HepG2 (cell line): ENCODE results near the gene C14orf132. TPM values are rescaled to one million over a fixed set of nuclear protein-coding genes. Genes with fewer than 3 reads are reported as not detected.

Experiments used
- ATAC-seq: fragments of 200-7000 bp; cut with Tn5 transposase; 3 replicates; pipeline ENCODE4 v1.9.1; 2020; ENCODE audit warnings: mild to moderate bottlenecking, moderate library complexity
- BruUV-seq: library from RNA; stranded (reverse); fragments of 400-500 nt; replicated peaks from 2 replicates; lab custom pipeline; 2021; lab: Mats Ljungman, UMichigan
- CTCF ChIA-PET: fragments of 300-600 bp; formaldehyde crosslinking; extraction: SDS; loops from one replicate; lab custom pipeline; 2021; ENCODE audit warnings: low total read pairs, inconsistent platforms, low intra/inter-chr PET ratio; lab: Yijun Ruan, JAX
- POLR2A ChIA-PET: fragments of 350-600 bp; sonication (Branson Sonifier 250); formaldehyde crosslinking; loops from one replicate; lab custom pipeline; 2020; ENCODE audit warnings: antibody characterized with exemption, inconsistent platforms; lab: Yijun Ruan, JAX
- DNase-seq: peaks from one replicate; pipeline ENCODE4 v3.0.0-alpha.2; 2015; ENCODE audit warnings: low spot score
- FAIRE-seq: peaks from 3 replicates; lab custom pipeline; 2011; peaks lifted over from hg19 to GRCh38; lab: Jason Lieb, UNC
- H2AFZ ChIP-seq: one replicate; pipeline ENCODE4 v1.6.1; 2011; ENCODE audit warnings: low read length, inconsistent platforms
- H3K27ac ChIP-seq: fragments of 300-600 bp; 3 replicates; pipeline ENCODE4 v1.8.0; 2011; ENCODE audit warnings: mixed run types, mild to moderate bottlenecking, mixed read lengths, low read length, inconsistent platforms; ENCODE audit not compliant: insufficient read depth; ENCODE audit errors: extremely low read length
- H3K27me3 ChIP-seq, 2 experiments: fragments of 200-600 bp in 1 of 2; 2 replicates in 1 of 2; 3 replicates in 1 of 2; pipeline versions ENCODE4 v1.6.0 to v1.8.0; 2011; ENCODE audit warnings: low read length in 2 of 2, mild to moderate bottlenecking in 2 of 2, moderate library complexity in 2 of 2, inconsistent platforms in 1 of 2; ENCODE audit not compliant: insufficient read depth in 2 of 2, control insufficient read depth in 1 of 2
- H3K36me3 ChIP-seq, 2 experiments: fragments of 200-600 bp in 1 of 2; replicated peaks in 1 of 2; 2 replicates in 1 of 2; 3 replicates in 1 of 2; pipeline versions ENCODE4 v1.5.1 to v1.8.0; 2011; ENCODE audit warnings: low read length in 2 of 2, inconsistent platforms in 1 of 2; ENCODE audit not compliant: insufficient read depth in 2 of 2, control insufficient read depth in 1 of 2
- H3K4me1 ChIP-seq: 2 replicates; pipeline ENCODE4 v1.5.1; 2012; ENCODE audit warnings: low read length, inconsistent platforms; ENCODE audit not compliant: insufficient read depth
- H3K4me2 ChIP-seq: 2 replicates; pipeline ENCODE4 v1.6.0; 2011; ENCODE audit warnings: low read depth, low read length, inconsistent platforms
- H3K4me3 ChIP-seq, 3 experiments: fragments of 200-600 bp in 1 of 3; sonication (generic), shearing (Covaris generic) in 1 of 3; replicated peaks in 1 of 3; 2 replicates each; pipeline ENCODE4 v1.5.1; 2011 to 2016; ENCODE audit warnings: low read length in 3 of 3, inconsistent platforms in 2 of 3, low read depth in 2 of 3, mild to moderate bottlenecking in 2 of 3, control low read depth in 1 of 3, mixed read lengths in 1 of 3; ENCODE audit not compliant: insufficient read depth in 1 of 3
- H3K79me2 ChIP-seq: one replicate; pipeline ENCODE4 v1.6.1; 2011; ENCODE audit warnings: low read length, inconsistent platforms; ENCODE audit not compliant: insufficient read depth
- H3K9ac ChIP-seq: 2 replicates; pipeline ENCODE4 v1.6.0; 2011; ENCODE audit warnings: mild to moderate bottlenecking, low read depth, low read length, inconsistent platforms; ENCODE audit not compliant: insufficient read depth
- H3K9me3 ChIP-seq: 2 replicates; pipeline ENCODE4 v1.5.1; 2012; ENCODE audit warnings: mild to moderate bottlenecking, low read length
- H4K20me1 ChIP-seq: 2 replicates; pipeline ENCODE4 v1.6.0; 2011; ENCODE audit warnings: inconsistent platforms, mild to moderate bottlenecking, low read length, moderate library complexity; ENCODE audit not compliant: insufficient read depth
- CBX5 ChIP-seq: sonication (generic); formaldehyde crosslinking; IDR thresholded peaks from 2 replicates; pipeline ENCODE4 v1.4.0; 2020; ENCODE audit warnings: missing genetic modification reagents, borderline replicate concordance
- ELK4 ChIP-seq: sonication (generic); formaldehyde crosslinking; IDR thresholded peaks from 2 replicates; pipeline ENCODE4 v1.9.0; 2021; ENCODE audit warnings: missing genetic modification reagents, borderline replicate concordance
- MYPOP ChIP-seq: sonication (generic); formaldehyde crosslinking; IDR thresholded peaks from 2 replicates; pipeline ENCODE4 v1.8.1; 2023; ENCODE audit warnings: mild to moderate bottlenecking, moderate library complexity, missing genetic modification reagents
- PAXIP1 ChIP-seq: sonication (generic); formaldehyde crosslinking; conservative IDR thresholded peaks from 2 replicates; pipeline ENCODE4 v1.4.0; 2020; ENCODE audit warnings: mild to moderate bottlenecking, missing genetic modification reagents, moderate library complexity
- RFX3 ChIP-seq: IDR thresholded peaks from 2 replicates; pipeline ENCODE4 v1.6.1; 2016; ENCODE audit warnings: missing biosample characterization, missing genetic modification reagents
- TOPORS ChIP-seq: sonication (generic); formaldehyde crosslinking; IDR thresholded peaks from 2 replicates; pipeline ENCODE4 v1.8.0; 2023; ENCODE audit warnings: mild to moderate bottlenecking, missing genetic modification reagents
- ZNF264 ChIP-seq: sonication (generic); formaldehyde crosslinking; IDR thresholded peaks from 2 replicates; pipeline ENCODE4 v1.4.0; 2020; ENCODE audit warnings: missing genetic modification reagents
- ZNF501 ChIP-seq: sonication (generic); formaldehyde crosslinking; IDR thresholded peaks from 2 replicates; pipeline ENCODE4 v1.5.1; 2020; ENCODE audit warnings: mild to moderate bottlenecking, moderate library complexity, missing genetic modification reagents
- ZNF777 ChIP-seq: sonication (generic); formaldehyde crosslinking; IDR thresholded peaks from 2 replicates; pipeline ENCODE4 v1.4.0; 2020; ENCODE audit warnings: missing genetic modification reagents
- WGBS: methylation state at CpG from one replicate; pipeline ENCODE4 v1.1.6; 2017; ENCODE audit warnings: low lambda C conversion rate; 5-methylcytosine and 5-hydroxymethylcytosine counted together
- in situ Hi-C: cut with HindIII; loops from 2 replicates; pipeline ENCODE4 v1.10.0; 2017; ENCODE audit warnings: low pct_unique_long_range_greater_than_20kb; ENCODE audit not compliant: extremely low pct_ligation_motif_present
- intact Hi-C: fragments of 100-400 bp; cut with micrococcal nuclease; formaldehyde crosslinking; loops from one replicate; pipeline ENCODE4 v1.10.0; 2022; ENCODE audit not compliant: unreplicated experiment
- polyA plus RNA-seq, 8 experiments: library from polyadenylated mRNA; depleted of rRNA in 3 of 8; stranded (reverse) in 7 of 8; unstranded in 1 of 8; fragments of >200 nt; fragmentation: Illumina TruSeq in 4 of 8; extraction: Trizol in 4 of 8; gene quantifications; 2 replicates each; pipeline versions ENCODE4 v1.2.1 to v1.2.3, GENCODE V29; 2011 to 2016; ENCODE audit warnings: low read depth in 4 of 8, missing spikeins in 1 of 8, mixed read lengths in 1 of 8; ENCODE audit not compliant: insufficient read depth in 1 of 8
- total RNA-seq, 5 experiments: library from RNA; depleted of rRNA; stranded (reverse); fragments of >200 nt; fragmentation: Illumina TruSeq; extraction: Trizol; gene quantifications; 2 replicates each; pipeline ENCODE4 v1.2.3, GENCODE V29; 2016; ENCODE audit warnings: low read depth in 1 of 5

C14orf132 gene
- total and polyA plus RNA-seq, 2 of the 13 experiments (the other 11 are each of a cell fraction or from before 2014, with no cell fraction given): 0.13 to 0.15 TPM

DNA sequence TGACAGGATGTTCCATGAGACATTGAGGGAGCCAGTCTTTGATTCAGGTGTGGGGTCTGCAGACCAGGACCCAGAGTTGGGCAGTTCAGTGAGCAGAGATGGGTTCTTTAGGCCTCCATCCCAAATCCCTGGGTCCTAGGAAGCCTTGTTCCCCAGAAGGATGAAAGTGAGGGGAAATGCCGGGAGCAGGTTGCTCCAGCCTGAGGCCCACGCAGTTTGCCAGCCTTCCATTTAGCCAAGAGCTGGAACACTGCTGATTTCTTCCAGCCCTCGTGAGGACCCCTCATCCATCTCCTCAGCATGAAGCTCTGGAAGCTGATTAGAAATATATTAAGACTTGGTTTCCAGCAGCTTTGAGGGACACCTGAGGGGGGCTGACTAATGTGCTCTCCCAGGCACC is 12.1 kb downstream of the C14orf132 start:
- Histone ChIP-seq H3K4me3 (no peak overlapping the region), H3K9me3 (no peaks in the 10 kb centered on the region), H3K27ac (no peak overlapping the region), H3K27me3 (peaks cover 0 to 7% of the 10 kb centered on the region in 2 experiments; a peak in 3 of 5 replicates), H3K9ac (no peak overlapping the region), H3K79me2 (no peaks in the 10 kb centered on the region), H3K4me1 (no peaks in the 10 kb centered on the region), H3K4me2 (no peak overlapping the region), H2AFZ (no peak overlapping the region), H4K20me1 (no peaks in the 10 kb centered on the region), H3K36me3 (no peaks in the 10 kb centered on the region)
- CTCF ChIA-PET: interaction anchor here (1.4 kb wide), 1 partner anchor 490 kb away, joined by 4 read pairs; no protein-coding TSS in a partner anchor
- 0% methylated on average over 2 of the region's 3 CpGs for WGBS
- ATAC-seq (no peak), FAIRE-seq (no peak), DNase-seq (no peak)
- in situ Hi-C loops (no loop called here), intact Hi-C loops (loop anchor here (1.0 kb wide), 1 partner anchor 490 kb away; no protein-coding TSS in a partner anchor)
- BruUV-seq: no TSS peak
- TF ChIP-seq ZNF264 (CRISPR knock-in tag): no peak
- TF ChIP-seq CBX5: no peak
- TF ChIP-seq PAXIP1: no peak
- TF ChIP-seq ZNF501 (CRISPR knock-in tag): no peak
- TF ChIP-seq ELK4 (CRISPR knock-in tag): no peak
- TF ChIP-seq TOPORS (CRISPR knock-in tag): no peak
- no peak for TF ChIP-seq ZNF777 (CRISPR knock-in tag)
- no peak for TF ChIP-seq RFX3 (CRISPR knock-in tag)
- TF ChIP-seq MYPOP (CRISPR knock-in tag): no peak
- POLR2A ChIA-PET: no interaction called here
